HepG2 (cell line): ENCODE data around the gene ZFAND2B. TPM values are rescaled to one million over a fixed set of nuclear protein-coding genes. Genes with fewer than 3 reads are reported as not detected.
A peak's percentile ranks its signal among the peaks of the same experiment; 100 is the strongest.

ENCODE experiments used
- DNMT3B ChIP-seq: conservative IDR thresholded peaks from 2 replicates; pipeline ENCODE4 v1.6.1; 2016; ENCODE audit warnings: missing biosample characterization, control low read depth
- ISX ChIP-seq: sonication (generic); formaldehyde crosslinking; conservative IDR thresholded peaks from 2 replicates; pipeline ENCODE4 v1.5.0; 2020; ENCODE audit warnings: missing genetic modification reagents
- KLF6 ChIP-seq: IDR thresholded peaks from 2 replicates; pipeline ENCODE4 v1.8.0; 2016; ENCODE audit warnings: missing biosample characterization, missing genetic modification reagents
- MEIS2 ChIP-seq: sonication (generic); formaldehyde crosslinking; IDR thresholded peaks from 2 replicates; pipeline ENCODE4 v1.9.0; 2021; ENCODE audit warnings: mild to moderate bottlenecking, missing genetic modification reagents
- SCMH1 ChIP-seq: sonication (generic); formaldehyde crosslinking; IDR thresholded peaks from 2 replicates; pipeline ENCODE4 v1.9.0; 2021; ENCODE audit warnings: missing genetic modification reagents, mild to moderate bottlenecking, borderline replicate concordance
- SMC3 ChIP-seq: IDR thresholded peaks from 2 replicates; pipeline ENCODE4 v1.6.1; 2011; ENCODE audit warnings: low read length, improper control_type of control experiment
- TSC22D2 ChIP-seq: sonication (generic); formaldehyde crosslinking; IDR thresholded peaks from 2 replicates; pipeline ENCODE4 v1.5.1; 2020; ENCODE audit warnings: missing genetic modification reagents, mild to moderate bottlenecking, borderline replicate concordance
- ZHX2 ChIP-seq, 2 experiments: sonication (generic) in 1 of 2; formaldehyde crosslinking in 1 of 2; IDR thresholded peaks; 2 replicates each; pipeline versions ENCODE4 v1.6.1 to v1.9.0; 2014 to 2022; ENCODE audit warnings: antibody characterized with exemption in 1 of 2, borderline replicate concordance in 1 of 2, inconsistent platforms in 1 of 2, low read depth in 1 of 2, missing genetic modification reagents in 1 of 2
- ZNF784 ChIP-seq: sonication (generic); formaldehyde crosslinking; IDR thresholded peaks from 2 replicates; pipeline ENCODE4 v1.5.1; 2020; ENCODE audit warnings: missing genetic modification reagents, mild to moderate bottlenecking, borderline replicate concordance
- polyA plus RNA-seq, 8 experiments: library from polyadenylated mRNA; depleted of rRNA in 3 of 8; stranded (reverse) in 7 of 8; unstranded in 1 of 8; fragments of >200 nt; fragmentation: Illumina TruSeq in 4 of 8; extraction: Trizol in 4 of 8; gene quantifications; 2 replicates each; pipeline versions ENCODE4 v1.2.1 to v1.2.3, GENCODE V29; 2011 to 2016; ENCODE audit warnings: low read depth in 4 of 8, missing spikeins in 1 of 8, mixed read lengths in 1 of 8; ENCODE audit not compliant: insufficient read depth in 1 of 8
- total RNA-seq, 5 experiments: library from RNA; depleted of rRNA; stranded (reverse); fragments of >200 nt; fragmentation: Illumina TruSeq; extraction: Trizol; gene quantifications; 2 replicates each; pipeline ENCODE4 v1.2.3, GENCODE V29; 2016; ENCODE audit warnings: low read depth in 1 of 5
- TF ChIP-seq, protein P1 (sequence below): IDR thresholded peaks from 2 replicates; pipeline ENCODE4 v1.6.1; 2016; ENCODE audit warnings: low read depth, control low read depth
- TF ChIP-seq, protein P2 (sequence below): sonication (generic); formaldehyde crosslinking; IDR thresholded peaks from 2 replicates; pipeline ENCODE4 v1.5.0; 2020; ENCODE audit warnings: mild to moderate bottlenecking, missing genetic modification reagents, borderline replicate concordance
- TF ChIP-seq, protein P3 (sequence below): sonication (generic); formaldehyde crosslinking; conservative IDR thresholded peaks from 2 replicates; pipeline ENCODE4 v1.8.0; 2022; ENCODE audit warnings: low read depth, missing genetic modification reagents
- TF ChIP-seq, protein P4 (sequence below): sonication (generic); formaldehyde crosslinking; IDR thresholded peaks from 2 replicates; pipeline ENCODE4 v1.8.1; 2022; ENCODE audit warnings: mild to moderate bottlenecking, missing genetic modification reagents

ZFAND2B gene
- total and polyA plus RNA-seq, 2 of the 13 experiments (the other 11 are each of a cell fraction or from before 2014, with no cell fraction given), result 53.3 to 115 TPM

- TF ChIP-seq, protein P1, sequence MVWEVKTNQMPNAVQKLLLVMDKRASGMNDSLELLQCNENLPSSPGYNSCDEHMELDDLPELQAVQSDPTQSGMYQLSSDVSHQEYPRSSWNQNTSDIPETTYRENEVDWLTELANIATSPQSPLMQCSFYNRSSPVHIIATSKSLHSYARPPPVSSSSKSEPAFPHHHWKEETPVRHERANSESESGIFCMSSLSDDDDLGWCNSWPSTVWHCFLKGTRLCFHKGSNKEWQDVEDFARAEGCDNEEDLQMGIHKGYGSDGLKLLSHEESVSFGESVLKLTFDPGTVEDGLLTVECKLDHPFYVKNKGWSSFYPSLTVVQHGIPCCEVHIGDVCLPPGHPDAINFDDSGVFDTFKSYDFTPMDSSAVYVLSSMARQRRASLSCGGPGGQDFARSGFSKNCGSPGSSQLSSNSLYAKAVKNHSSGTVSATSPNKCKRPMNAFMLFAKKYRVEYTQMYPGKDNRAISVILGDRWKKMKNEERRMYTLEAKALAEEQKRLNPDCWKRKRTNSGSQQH, result peak; percentile 66
- peak; percentile 86 for TF ChIP-seq KLF6 (CRISPR knock-in tag)
- no peak for TF ChIP-seq SCMH1 (CRISPR knock-in tag)
- TF ChIP-seq, protein P2, sequence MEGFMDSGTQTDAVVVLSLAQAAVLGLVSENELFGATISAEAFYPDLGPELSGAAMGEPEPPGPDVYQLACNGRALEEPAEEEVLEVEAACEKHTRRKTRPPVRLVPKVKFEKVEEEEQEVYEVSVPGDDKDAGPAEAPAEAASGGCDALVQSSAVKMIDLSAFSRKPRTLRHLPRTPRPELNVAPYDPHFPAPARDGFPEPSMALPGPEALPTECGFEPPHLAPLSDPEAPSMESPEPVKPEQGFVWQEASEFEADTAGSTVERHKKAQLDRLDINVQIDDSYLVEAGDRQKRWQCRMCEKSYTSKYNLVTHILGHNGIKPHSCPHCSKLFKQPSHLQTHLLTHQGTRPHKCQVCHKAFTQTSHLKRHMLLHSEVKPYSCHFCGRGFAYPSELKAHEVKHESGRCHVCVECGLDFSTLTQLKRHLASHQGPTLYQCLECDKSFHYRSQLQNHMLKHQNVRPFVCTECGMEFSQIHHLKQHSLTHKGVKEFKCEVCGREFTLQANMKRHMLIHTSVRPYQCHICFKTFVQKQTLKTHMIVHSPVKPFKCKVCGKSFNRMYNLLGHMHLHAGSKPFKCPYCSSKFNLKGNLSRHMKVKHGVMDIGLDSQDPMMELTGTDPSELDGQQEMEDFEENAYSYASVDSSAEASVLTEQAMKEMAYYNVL (CRISPR knock-in tag), result peak; percentile 78; the same call in 1 of the 2 replicates
- peak; percentile 83; the same call in 1 of the 2 replicates for TF ChIP-seq MEIS2 (CRISPR knock-in tag)
- TF ChIP-seq ZNF784 (CRISPR knock-in tag), result peak; percentile 78
- TF ChIP-seq TSC22D2 (CRISPR knock-in tag), result peak; percentile 84; the same call in 1 of the 2 replicates
- TF ChIP-seq, protein P3, sequence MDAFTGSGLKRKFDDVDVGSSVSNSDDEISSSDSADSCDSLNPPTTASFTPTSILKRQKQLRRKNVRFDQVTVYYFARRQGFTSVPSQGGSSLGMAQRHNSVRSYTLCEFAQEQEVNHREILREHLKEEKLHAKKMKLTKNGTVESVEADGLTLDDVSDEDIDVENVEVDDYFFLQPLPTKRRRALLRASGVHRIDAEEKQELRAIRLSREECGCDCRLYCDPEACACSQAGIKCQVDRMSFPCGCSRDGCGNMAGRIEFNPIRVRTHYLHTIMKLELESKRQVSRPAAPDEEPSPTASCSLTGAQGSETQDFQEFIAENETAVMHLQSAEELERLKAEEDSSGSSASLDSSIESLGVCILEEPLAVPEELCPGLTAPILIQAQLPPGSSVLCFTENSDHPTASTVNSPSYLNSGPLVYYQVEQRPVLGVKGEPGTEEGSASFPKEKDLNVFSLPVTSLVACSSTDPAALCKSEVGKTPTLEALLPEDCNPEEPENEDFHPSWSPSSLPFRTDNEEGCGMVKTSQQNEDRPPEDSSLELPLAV (CRISPR knock-in tag), result no peak
- TF ChIP-seq DNMT3B, result peak; percentile 71; the same call in 1 of the 2 replicates
- no peak for TF ChIP-seq SMC3
- TF ChIP-seq, protein P4, sequence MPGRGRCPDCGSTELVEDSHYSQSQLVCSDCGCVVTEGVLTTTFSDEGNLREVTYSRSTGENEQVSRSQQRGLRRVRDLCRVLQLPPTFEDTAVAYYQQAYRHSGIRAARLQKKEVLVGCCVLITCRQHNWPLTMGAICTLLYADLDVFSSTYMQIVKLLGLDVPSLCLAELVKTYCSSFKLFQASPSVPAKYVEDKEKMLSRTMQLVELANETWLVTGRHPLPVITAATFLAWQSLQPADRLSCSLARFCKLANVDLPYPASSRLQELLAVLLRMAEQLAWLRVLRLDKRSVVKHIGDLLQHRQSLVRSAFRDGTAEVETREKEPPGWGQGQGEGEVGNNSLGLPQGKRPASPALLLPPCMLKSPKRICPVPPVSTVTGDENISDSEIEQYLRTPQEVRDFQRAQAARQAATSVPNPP (CRISPR knock-in tag), result peak; percentile 97
- peak; percentile 29; the same call in 1 of the 2 replicates for TF ChIP-seq ZHX2 (IDR thresholded peaks at IDR 0.05; ENCODE audit: low read depth)
- 0 out of 2 replicates have a peak, but pooled peaks have one; percentile 72 for TF ChIP-seq ZHX2 (CRISPR knock-in tag; IDR thresholded peaks at IDR 0.05; ENCODE audit: borderline replicate concordance)
- TF ChIP-seq ISX (CRISPR knock-in tag), result peak; percentile 84; the same call in 1 of the 2 replicates
Observed at GRCh38 chr2:219218732-219219701, 12.4 kb downstream of the ZFAND2B start, which contains the start of gene ABCB6 (continued).
